HG02840 (cell line): Measurements from ENCODE around the gene SFXN2.
"Not testable (repeated sequence)": the region's sequence is repeated elsewhere in the genome, so short reads cannot be mapped to it uniquely, and the experiment has no call there.

ENCODE experiments used
- ATAC-seq: cut with Tn5 transposase; IDR thresholded peaks from one replicate; pipeline ENCODE4 v1.9.1; 2021; ENCODE audit warnings: mild to moderate bottlenecking, moderate library complexity, moderate number of reproducible peaks; ENCODE audit not compliant: unreplicated experiment, low FRiP score

Gene SFXN2

GRCh38 chr10:102714621-102715455 lies at the start of gene SFXN2:
Gene SFXN2 (plus strand): TSS chr10:102714636. CDS start chr10:102726637, 12,001 bp downstream.
- no peak for ATAC-seq

- ATAC-seq: no peak
Measured at GRCh38 chr10:102665904-102666509, 48.4 kb upstream of the SFXN2 start.

- ATAC-seq: not testable (repeated sequence)
Measured at GRCh38 chr10:102667411-102667810, 47.0 kb upstream of the SFXN2 start.

GRCh38 chr10:102668326-102669107 lies 45.9 kb upstream of the SFXN2 start:
- no peak for ATAC-seq

- no peak for ATAC-seq
Measured at GRCh38 chr10:102669206-102670064, 45.0 kb upstream of the SFXN2 start.

- ATAC-seq: no peak
Measured at GRCh38 chr10:102670065-102670670, 44.3 kb upstream of the SFXN2 start.

- ATAC-seq: no peak
Measured at GRCh38 chr10:102670871-102671434, 43.5 kb upstream of the SFXN2 start.

GRCh38 chr10:102673236-102673818 lies 41.1 kb upstream of the SFXN2 start:
- no peak for ATAC-seq

- ATAC-seq: no peak
Measured at GRCh38 chr10:102673819-102674511, 40.5 kb upstream of the SFXN2 start.

- ATAC-seq: no peak
Measured at GRCh38 chr10:102674566-102674965, 39.9 kb upstream of the SFXN2 start.

GRCh38 chr10:102675011-102675665 lies 39.3 kb upstream of the SFXN2 start:
- no peak for ATAC-seq

- no peak for ATAC-seq
Measured at GRCh38 chr10:102675666-102676533, 38.5 kb upstream of the SFXN2 start.

- ATAC-seq: no peak
Measured at GRCh38 chr10:102676534-102677315, 37.7 kb upstream of the SFXN2 start.

- ATAC-seq: no peak
Measured at GRCh38 chr10:102677331-102678067, 36.9 kb upstream of the SFXN2 start.

GRCh38 chr10:102678068-102678400 lies 36.4 kb upstream of the SFXN2 start:
- no peak for ATAC-seq

GRCh38 chr10:102678842-102679289 lies 35.6 kb upstream of the SFXN2 start:
- no peak for ATAC-seq
